HG03108 (cell line): Measurements from ENCODE around the gene SLC49A3.

Source experiments
- ATAC-seq: cut with Tn5 transposase; IDR thresholded peaks from one replicate; pipeline ENCODE4 v1.9.1; 2021; ENCODE audit warnings: moderate library complexity; ENCODE audit not compliant: unreplicated experiment

SLC49A3 gene

DNA sequence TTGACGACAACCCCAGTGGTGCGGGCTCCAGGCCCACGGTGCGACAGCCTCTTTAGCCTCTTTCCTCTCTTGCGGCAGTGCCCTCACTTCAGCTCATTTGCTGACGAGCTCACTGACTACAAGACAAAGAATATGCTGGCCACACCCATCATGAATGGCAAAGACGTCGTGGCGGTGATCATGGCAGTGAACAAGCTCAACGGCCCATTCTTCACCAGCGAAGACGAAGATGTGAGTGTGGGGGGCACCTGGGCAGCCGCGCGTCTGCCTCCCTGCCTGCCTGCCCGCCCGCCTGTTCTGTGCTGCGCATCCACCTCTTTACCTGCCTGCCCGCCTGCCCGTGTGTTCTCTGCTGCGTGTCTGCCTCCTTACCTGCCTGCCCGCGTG, 54.4 kb downstream of the SLC49A3 start:
- ATAC-seq = no peak

- no peak for ATAC-seq
These were observed 54.9 kb downstream of the SLC49A3 start for GRCh38 chr4:633976-634598.

- no peak for ATAC-seq
These were observed 55.5 kb downstream of the SLC49A3 start for GRCh38 chr4:633406-633805.

DNA sequence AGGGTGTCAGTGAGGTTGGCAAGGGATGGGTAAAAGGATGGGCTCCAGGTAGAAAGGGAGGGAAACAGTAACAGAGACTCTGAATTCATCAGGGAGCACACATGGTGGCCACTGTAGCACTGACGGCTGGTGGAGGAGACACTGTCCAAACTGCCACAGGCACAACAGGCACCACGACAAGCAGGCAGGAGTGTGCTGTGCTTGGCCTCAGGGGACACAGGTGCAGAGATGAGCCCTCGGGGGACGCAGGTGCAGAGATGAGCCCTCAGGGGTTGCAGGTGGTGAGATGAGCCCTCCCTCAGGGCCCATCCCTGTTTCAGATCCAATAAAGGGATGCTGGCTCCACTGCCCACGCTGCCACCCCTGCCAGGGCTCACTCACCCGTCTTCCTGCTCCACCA, 56.0 kb downstream of the SLC49A3 start:
- ATAC-seq = no peak

DNA sequence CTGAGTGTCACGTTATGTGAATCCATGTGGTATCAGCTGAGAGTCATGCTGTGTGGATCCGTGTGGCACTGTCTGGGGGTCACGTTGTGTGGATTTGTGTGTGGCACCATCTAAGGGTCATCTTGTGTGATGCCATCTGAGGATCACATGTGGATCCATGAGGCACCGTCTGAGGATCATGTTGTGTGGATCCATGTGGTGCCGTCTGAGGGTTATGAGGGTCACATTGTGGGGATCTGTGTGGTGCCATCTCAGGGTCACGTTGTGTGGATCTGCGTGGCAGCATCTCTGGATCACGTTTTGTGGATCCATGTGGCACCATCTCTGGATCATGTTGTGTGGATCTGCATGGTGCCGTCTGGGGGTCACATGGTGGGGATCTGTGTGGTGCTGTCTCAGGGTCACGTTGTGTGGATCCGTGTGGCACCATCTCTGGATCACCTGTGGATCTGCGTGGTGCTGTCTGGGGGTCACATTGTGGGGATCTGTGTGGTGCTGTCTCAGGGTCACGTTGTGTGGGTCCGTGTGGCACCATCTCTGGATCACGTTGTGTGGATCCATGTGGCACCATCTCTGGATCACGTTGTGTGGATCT, 56.7 kb downstream of the SLC49A3 start:
- ATAC-seq = no peak
